ENCODE measurements around the gene ARHGAP26. TPM values are rescaled to one million over a fixed set of nuclear protein-coding genes. Genes with fewer than 3 reads are reported as not detected.
A peak's percentile ranks its signal among the peaks of the same experiment; 100 is the strongest.

Gene ARHGAP26
- total RNA-seq, 2 donors from 2014 or later = 24.0 to 24.3 TPM

GRCh38 chr5:143248391-143248790 is 478.2 kb downstream of the ARHGAP26 start:
- no peak for DNase-seq
- Mint-ChIP-seq H3K36me3 (ENCODE audit: insufficient read depth in 2 of 2) (peaks cover 3 to 4% of the 10 kb centered on the region in 2 donors), H3K27me3 (ENCODE audit: low read depth) (peaks cover 6% of the 10 kb centered on the region), H3K9me3 (peaks cover 12 to 21% of the 10 kb centered on the region in 2 donors), H3K4me1 (ENCODE audit: low read depth) (peaks cover 5% of the 10 kb centered on the region), H3K27ac (no peak overlapping the region), H3K4me3 (no peak overlapping the region)
- no peak for ATAC-seq (replicated peaks in 1 of 2)

DNA sequence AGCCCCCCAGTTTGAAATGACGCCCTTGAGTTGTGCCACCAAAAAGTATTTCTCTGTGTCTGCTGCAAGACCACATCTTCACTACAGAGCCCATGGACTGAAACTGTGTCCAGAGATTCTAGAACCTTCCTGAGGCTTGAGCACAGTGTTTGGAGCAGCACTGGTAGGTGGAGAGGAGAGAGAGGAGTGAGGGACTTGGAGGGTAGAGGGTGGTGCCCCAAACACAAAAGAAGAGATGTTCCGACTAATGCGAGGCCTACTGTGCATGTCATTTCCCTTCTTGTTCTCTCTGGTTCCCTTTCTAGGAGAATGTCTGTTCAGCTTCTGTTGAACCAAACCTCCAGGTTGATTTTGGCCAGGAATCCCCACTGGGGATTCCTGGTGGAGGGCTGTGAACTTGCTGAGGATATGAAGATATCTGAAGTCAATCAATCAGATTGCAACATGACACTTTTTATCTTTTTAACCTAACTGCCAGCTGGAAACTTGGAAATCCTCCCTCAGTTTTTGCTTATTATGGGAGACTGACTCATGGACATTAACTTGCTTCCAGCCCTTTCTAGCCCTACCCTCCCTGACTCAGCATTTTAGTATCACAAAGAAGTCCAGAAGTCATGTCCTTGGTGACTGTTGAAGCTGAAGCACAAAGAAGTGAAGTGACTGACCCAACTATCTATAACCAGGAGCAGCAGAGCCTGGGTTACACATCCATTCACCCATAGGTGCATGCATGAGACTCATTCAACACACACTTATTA is 478.8 kb downstream of the ARHGAP26 start:
- H3K27ac Mint-ChIP-seq = no peak overlapping the region
- H3K9me3 Mint-ChIP-seq = peaks cover 12 to 21% of the 10 kb centered on the region in 2 donors
- H3K4me1 Mint-ChIP-seq (ENCODE audit: low read depth) = peaks cover 5% of the 10 kb centered on the region
- no peak overlapping the region for H3K4me3 Mint-ChIP-seq
- no peak for ATAC-seq (replicated peaks in 1 of 2)
- no peak for DNase-seq
- H3K27me3 Mint-ChIP-seq (ENCODE audit: low read depth) = peaks cover 5% of the 10 kb centered on the region
- peaks cover 3 to 4% of the 10 kb centered on the region in 2 donors for H3K36me3 Mint-ChIP-seq (ENCODE audit: insufficient read depth in 2 of 2)

GRCh38 chr5:143249851-143250250 is 479.7 kb downstream of the ARHGAP26 start:
- DNase-seq (no peak), ATAC-seq (replicated peaks in 1 of 2) (no peak)
- H3K27ac Mint-ChIP-seq = no peak overlapping the region
- peaks cover 10 to 14% of the 10 kb centered on the region in 2 donors for H3K9me3 Mint-ChIP-seq
- H3K4me3 Mint-ChIP-seq = no peak overlapping the region
- no peaks in the 10 kb centered on the region for H3K27me3 Mint-ChIP-seq (ENCODE audit: low read depth)
- peaks cover 2 to 3% of the 10 kb centered on the region in 2 donors for H3K36me3 Mint-ChIP-seq (ENCODE audit: insufficient read depth in 2 of 2)
- H3K4me1 Mint-ChIP-seq (ENCODE audit: low read depth) = peaks cover 5% of the 10 kb centered on the region

- Mint-ChIP-seq H3K4me1 (ENCODE audit: low read depth) (peaks cover 5% of the 10 kb centered on the region), H3K9me3 (peaks cover 6 to 7% of the 10 kb centered on the region in 2 donors), H3K27ac (no peak overlapping the region)
Observed at GRCh38 chr5:143251190-143251589, 481.0 kb downstream of the ARHGAP26 start.

DNA sequence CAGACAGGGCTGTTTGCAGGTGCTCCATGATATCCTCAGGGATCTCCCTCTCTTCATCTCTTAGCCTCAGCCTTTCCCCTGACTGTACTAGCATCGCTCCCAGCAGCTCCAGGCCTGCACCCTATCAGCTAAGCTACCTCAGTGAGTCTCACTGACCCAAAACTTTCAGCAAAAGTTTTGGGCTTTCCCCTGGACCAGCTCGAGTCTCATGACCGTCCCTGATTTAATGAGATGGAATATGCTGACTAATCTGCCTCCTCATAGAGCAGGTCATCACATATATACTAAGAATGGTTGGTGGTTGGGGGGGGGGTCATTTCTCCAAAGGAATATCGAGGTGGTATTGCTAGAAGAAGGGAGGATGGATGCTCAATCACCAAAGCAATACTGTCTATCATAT is 481.8 kb downstream of the ARHGAP26 start:
- H3K27me3 Mint-ChIP-seq (ENCODE audit: low read depth) = no peaks in the 10 kb centered on the region
- H3K4me3 Mint-ChIP-seq = no peak overlapping the region
- no peak overlapping the region for H3K27ac Mint-ChIP-seq
- peaks cover 5% of the 10 kb centered on the region for H3K4me1 Mint-ChIP-seq (ENCODE audit: low read depth)
- ATAC-seq (replicated peaks in 1 of 2) = no peak
- peaks cover 6 to 7% of the 10 kb centered on the region in 2 donors for H3K9me3 Mint-ChIP-seq
- H3K36me3 Mint-ChIP-seq (ENCODE audit: insufficient read depth in 2 of 2) = peaks cover 0 to 2% of the 10 kb centered on the region in 2 donors
- DNase-seq = no peak

More at GRCh38 chr5:143251190-143251589, 481.0 kb downstream of the ARHGAP26 start:
- H3K4me3 Mint-ChIP-seq = no peak overlapping the region
- peaks cover 0 to 2% of the 10 kb centered on the region in 2 donors for H3K36me3 Mint-ChIP-seq (ENCODE audit: insufficient read depth in 2 of 2)
- ATAC-seq (replicated peaks in 1 of 2) (no peak), DNase-seq (no peak)
- H3K27me3 Mint-ChIP-seq (ENCODE audit: low read depth) = no peaks in the 10 kb centered on the region

GRCh38 chr5:143254819-143255218 is 484.6 kb downstream of the ARHGAP26 start:
- Mint-ChIP-seq H3K4me3 (no peak overlapping the region), H3K9me3 (no peaks in the 10 kb centered on the region), H3K27ac (no peak overlapping the region), H3K4me1 (ENCODE audit: low read depth) (peaks cover 5% of the 10 kb centered on the region), H3K36me3 (ENCODE audit: insufficient read depth in 2 of 2) (no peaks in the 10 kb centered on the region), H3K27me3 (ENCODE audit: low read depth) (no peaks in the 10 kb centered on the region)
- DNase-seq = no peak
- no peak for ATAC-seq (replicated peaks in 1 of 2)

DNA sequence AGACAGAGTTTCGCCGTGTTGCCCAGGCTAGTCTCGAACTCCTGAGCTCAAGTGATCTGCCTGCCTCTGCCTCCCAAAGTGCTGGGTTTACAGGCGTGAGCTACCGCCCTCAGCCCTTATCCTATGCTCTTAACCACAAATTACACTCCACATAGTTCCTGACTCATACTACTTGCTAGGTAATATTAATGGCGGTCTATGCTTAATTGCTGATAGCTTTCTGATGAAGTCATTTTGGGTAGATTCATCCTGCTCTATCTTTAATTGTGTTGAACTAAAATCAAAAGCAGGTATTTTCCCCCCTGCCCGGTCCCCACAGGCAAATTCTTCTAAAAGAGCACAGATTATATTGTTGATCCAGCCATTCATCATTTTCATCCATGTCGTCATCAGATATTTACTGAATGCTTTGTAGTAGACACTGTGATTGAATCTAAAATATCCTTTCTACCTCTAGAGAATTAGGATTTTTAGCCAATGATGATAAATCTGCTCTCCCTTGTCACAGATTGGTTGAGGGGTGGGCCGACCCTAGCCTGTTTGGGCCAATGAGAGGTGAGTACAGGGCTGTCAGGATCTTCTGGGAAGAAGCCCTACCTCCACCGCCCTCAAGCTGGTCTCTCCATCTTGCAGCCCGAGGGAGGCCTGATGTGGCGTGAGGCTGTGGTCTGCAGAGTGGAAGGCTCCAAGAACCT is 488.5 kb downstream of the ARHGAP26 start:
- Mint-ChIP-seq H3K4me1 (ENCODE audit: low read depth) (peaks cover 13% of the 10 kb centered on the region), H3K27ac (no peak overlapping the region), H3K9me3 (peaks cover 0 to 1% of the 10 kb centered on the region in 2 donors), H3K27me3 (ENCODE audit: low read depth) (no peaks in the 10 kb centered on the region), H3K4me3 (no peak overlapping the region), H3K36me3 (ENCODE audit: insufficient read depth in 2 of 2) (no peaks in the 10 kb centered on the region)
- no peak for DNase-seq
- ATAC-seq (replicated peaks in 1 of 2) = no peak

GRCh38 chr5:143259254-143259605 is 489.1 kb downstream of the ARHGAP26 start:
- Mint-ChIP-seq H3K4me3 (no peak overlapping the region), H3K9me3 (peaks cover 0 to 1% of the 10 kb centered on the region in 2 donors), H3K36me3 (ENCODE audit: insufficient read depth in 2 of 2) (no peaks in the 10 kb centered on the region), H3K4me1 (ENCODE audit: low read depth) (peaks cover 13% of the 10 kb centered on the region), H3K27ac (no peak overlapping the region), H3K27me3 (ENCODE audit: low read depth) (no peaks in the 10 kb centered on the region)
- ATAC-seq (replicated peaks in 1 of 2) (no peak), DNase-seq (no peak)

- Mint-ChIP-seq H3K4me3 (no peak overlapping the region), H3K4me1 (ENCODE audit: low read depth) (peaks cover 13% of the 10 kb centered on the region), H3K9me3 (peaks cover 3 to 10% of the 10 kb centered on the region in 2 donors), H3K27me3 (ENCODE audit: low read depth) (no peaks in the 10 kb centered on the region), H3K27ac (no peak overlapping the region), H3K36me3 (ENCODE audit: insufficient read depth in 2 of 2) (peaks cover 2 to 3% of the 10 kb centered on the region in 2 donors)
- ATAC-seq (replicated peaks in 1 of 2) (peak; percentile 68), DNase-seq (peak in 1 of 2 donors; percentile 3)
Observed at GRCh38 chr5:143261748-143262392, 491.7 kb downstream of the ARHGAP26 start.

DNA sequence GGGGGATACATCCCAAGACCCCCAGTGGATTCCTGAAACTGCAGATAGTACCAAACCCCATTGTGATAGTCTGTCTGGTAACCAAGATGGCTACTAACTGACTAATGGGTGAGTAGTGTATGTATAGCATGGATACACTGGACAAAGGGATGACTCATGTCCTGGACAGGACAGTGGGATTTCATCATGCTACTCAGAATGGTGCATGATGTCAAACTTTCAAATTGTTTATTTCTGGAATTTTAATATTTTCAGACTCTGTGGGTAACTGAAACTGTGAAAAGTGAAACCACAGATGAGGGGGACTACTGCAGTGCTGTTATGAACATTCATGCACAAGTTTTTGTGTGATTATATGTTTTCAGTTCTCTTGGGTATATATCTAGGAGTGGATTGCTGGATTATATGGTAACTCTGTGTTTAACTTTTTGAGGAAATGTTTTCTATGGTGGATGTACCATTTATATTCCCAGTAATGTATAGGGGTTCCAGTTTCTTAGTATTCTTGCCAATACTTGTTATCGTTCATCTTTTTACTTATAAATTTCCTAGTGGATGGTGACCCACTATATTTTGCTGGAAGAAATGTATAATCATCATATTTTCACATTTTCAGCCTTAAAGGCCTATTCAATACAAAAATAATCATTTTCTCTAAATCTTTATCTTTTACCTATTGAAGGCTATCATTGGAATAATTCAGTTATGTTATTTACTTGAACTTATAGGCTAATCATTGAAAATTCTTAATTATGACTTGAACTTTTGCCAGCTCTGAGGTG is 492.4 kb downstream of the ARHGAP26 start:
- H3K27ac Mint-ChIP-seq = no peak overlapping the region
- peak; percentile 34 to 64 for ATAC-seq (replicated peaks in 1 of 2)
- peaks cover 3 to 12% of the 10 kb centered on the region in 2 donors for H3K9me3 Mint-ChIP-seq
- peaks cover 13% of the 10 kb centered on the region for H3K4me1 Mint-ChIP-seq (ENCODE audit: low read depth)
- H3K36me3 Mint-ChIP-seq (ENCODE audit: insufficient read depth in 2 of 2) = peaks cover 3 to 4% of the 10 kb centered on the region in 2 donors
- H3K4me3 Mint-ChIP-seq = no peak overlapping the region
- no peak for DNase-seq
- H3K27me3 Mint-ChIP-seq (ENCODE audit: low read depth) = no peaks in the 10 kb centered on the region

DNA sequence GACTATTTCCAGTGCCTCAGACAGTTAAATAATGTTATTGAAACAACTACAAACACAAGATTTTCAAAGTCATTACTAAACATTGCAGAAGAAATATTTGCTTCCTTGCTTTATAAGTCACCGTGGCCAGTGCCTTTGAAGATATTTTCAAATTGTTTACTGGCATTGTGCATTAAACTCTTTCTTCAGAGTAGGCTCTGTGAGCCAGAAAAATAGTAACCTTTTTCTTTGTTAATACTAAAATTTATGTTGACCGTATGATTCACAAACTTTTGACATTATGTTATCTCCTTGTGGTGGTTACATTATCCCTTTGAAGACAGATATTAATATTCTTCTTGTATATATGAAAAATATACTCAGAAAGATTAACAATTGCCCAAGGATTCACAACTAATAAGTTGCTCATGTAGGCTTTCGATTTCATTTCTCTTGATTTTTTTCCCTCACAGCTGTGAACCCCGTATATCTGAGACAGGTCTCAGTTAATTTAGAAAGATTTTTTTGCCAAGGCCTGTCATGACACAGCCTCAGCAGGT is 493.2 kb downstream of the ARHGAP26 start:
- Mint-ChIP-seq H3K4me1 (ENCODE audit: low read depth) (peaks cover 13% of the 10 kb centered on the region), H3K27me3 (ENCODE audit: low read depth) (no peaks in the 10 kb centered on the region), H3K36me3 (ENCODE audit: insufficient read depth in 2 of 2) (peaks cover 3 to 4% of the 10 kb centered on the region in 2 donors), H3K4me3 (no peak overlapping the region), H3K9me3 (peaks cover 5 to 16% of the 10 kb centered on the region in 2 donors), H3K27ac (no peak overlapping the region)
- no peak for DNase-seq
- no peak for ATAC-seq (replicated peaks in 1 of 2)

GRCh38 chr5:143265995-143266394 is 495.8 kb downstream of the ARHGAP26 start:
- Mint-ChIP-seq H3K9me3 (peaks cover 10 to 18% of the 10 kb centered on the region in 2 donors), H3K27me3 (ENCODE audit: low read depth) (no peaks in the 10 kb centered on the region), H3K36me3 (ENCODE audit: insufficient read depth in 2 of 2) (peaks cover 7 to 16% of the 10 kb centered on the region in 2 donors), H3K4me3 (no peak overlapping the region), H3K4me1 (ENCODE audit: low read depth) (peaks cover 13% of the 10 kb centered on the region), H3K27ac (peak overlapping the region; percentile 16)
- DNase-seq (no peak), ATAC-seq (replicated peaks in 1 of 2) (no peak)

All from activated T-cell treated with anti-CD3 and anti-CD28 coated beads, Interleukin-2, amount 50 U/mL, for 72 hours (primary cell).